PC-9 (cell line): ENCODE measurements around the gene SLC39A10.

Source experiments
- EZH2 ChIP-seq: fragments of 200-600 bp; sonication (generic); IDR thresholded peaks from 2 replicates; pipeline ENCODE4 v1.8.0; 2017; ENCODE audit warnings: antibody characterized with exemption, low read depth
- TF ChIP-seq, protein P1 (sequence below): fragments of 200-600 bp; sonication (generic); conservative IDR thresholded peaks from 2 replicates; pipeline ENCODE4 v1.6.1; 2017; ENCODE audit warnings: mixed run types, antibody characterized with exemption, mild to moderate bottlenecking, moderate library complexity

DNA sequence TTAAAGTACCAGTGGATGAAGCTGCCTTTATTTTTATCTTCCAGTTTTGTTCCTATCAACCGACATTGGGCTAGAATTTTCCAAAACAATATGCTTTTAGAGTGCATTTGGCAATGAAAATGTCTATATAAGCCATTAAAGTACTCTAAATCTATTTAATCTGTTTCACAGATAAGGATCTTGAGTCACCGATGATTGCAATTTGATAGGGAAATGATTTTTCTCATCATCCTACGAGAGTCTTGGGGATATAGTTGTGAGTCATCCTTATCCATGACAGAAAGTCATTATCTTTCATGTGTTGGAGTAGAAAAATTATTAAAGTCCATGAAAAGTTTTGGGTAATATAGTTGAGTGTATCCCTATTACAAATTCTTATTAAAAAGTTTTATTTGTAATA, 26.1 kb downstream of the SLC39A10 start:
- TF ChIP-seq, protein P1, sequence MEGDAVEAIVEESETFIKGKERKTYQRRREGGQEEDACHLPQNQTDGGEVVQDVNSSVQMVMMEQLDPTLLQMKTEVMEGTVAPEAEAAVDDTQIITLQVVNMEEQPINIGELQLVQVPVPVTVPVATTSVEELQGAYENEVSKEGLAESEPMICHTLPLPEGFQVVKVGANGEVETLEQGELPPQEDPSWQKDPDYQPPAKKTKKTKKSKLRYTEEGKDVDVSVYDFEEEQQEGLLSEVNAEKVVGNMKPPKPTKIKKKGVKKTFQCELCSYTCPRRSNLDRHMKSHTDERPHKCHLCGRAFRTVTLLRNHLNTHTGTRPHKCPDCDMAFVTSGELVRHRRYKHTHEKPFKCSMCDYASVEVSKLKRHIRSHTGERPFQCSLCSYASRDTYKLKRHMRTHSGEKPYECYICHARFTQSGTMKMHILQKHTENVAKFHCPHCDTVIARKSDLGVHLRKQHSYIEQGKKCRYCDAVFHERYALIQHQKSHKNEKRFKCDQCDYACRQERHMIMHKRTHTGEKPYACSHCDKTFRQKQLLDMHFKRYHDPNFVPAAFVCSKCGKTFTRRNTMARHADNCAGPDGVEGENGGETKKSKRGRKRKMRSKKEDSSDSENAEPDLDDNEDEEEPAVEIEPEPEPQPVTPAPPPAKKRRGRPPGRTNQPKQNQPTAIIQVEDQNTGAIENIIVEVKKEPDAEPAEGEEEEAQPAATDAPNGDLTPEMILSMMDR: no peak
- TF ChIP-seq EZH2: no peak
